ENCODE measurements around the gene PEX11A. TPM values are rescaled to one million over a fixed set of nuclear protein-coding genes. Genes with fewer than 3 reads are reported as not detected.
"Not testable (repeated sequence)": the region's sequence is repeated elsewhere in the genome, so short reads cannot be mapped to it uniquely, and the experiment has no call there.

The PEX11A gene
- 3.5 and 6.0 TPM in 2 replicates for total RNA-seq (2014; rRNA removed)
- 3.6 TPM for polyA plus RNA-seq (2012)

- peak; percentile 56 for DNase-seq (ENCODE audit: low read depth)
Measured at GRCh38 chr15:89690276-89691218, at the start of gene PEX11A, which contains the start of gene WDR93. Gene PEX11A, minus strand, starts transcription at chr15:89690754. Its CDS starts 122 bp downstream, at chr15:89690632. Gene WDR93, plus strand, starts transcription at chr15:89690811. Its CDS starts 10,936 bp downstream, at chr15:89701747.

- peak; percentile 51 for DNase-seq (ENCODE audit: low read depth)
Measured at GRCh38 chr15:89740137-89740536, 49.6 kb upstream of the PEX11A start.

DNA sequence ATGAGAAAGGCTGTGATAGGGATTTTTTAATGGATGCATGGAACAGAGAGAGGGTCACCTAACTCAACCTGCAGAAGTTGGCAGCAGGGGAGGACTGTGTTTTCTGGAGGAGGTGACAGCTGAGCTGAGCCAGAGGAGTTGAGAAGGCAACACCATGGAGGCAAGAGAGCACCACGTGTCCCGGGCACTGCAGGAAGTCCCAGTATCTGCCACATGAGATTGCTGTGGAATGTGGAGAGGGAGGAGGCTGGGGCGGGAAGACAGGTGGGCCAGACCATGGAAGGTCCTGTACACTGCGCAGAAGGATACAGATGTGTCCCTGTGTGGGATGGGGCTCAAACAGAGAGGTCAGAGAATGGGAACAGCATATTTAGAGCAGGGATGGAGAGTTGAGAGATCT is 45.2 kb upstream of the PEX11A start:
- no peak for DNase-seq (ENCODE audit: low read depth)

DNA sequence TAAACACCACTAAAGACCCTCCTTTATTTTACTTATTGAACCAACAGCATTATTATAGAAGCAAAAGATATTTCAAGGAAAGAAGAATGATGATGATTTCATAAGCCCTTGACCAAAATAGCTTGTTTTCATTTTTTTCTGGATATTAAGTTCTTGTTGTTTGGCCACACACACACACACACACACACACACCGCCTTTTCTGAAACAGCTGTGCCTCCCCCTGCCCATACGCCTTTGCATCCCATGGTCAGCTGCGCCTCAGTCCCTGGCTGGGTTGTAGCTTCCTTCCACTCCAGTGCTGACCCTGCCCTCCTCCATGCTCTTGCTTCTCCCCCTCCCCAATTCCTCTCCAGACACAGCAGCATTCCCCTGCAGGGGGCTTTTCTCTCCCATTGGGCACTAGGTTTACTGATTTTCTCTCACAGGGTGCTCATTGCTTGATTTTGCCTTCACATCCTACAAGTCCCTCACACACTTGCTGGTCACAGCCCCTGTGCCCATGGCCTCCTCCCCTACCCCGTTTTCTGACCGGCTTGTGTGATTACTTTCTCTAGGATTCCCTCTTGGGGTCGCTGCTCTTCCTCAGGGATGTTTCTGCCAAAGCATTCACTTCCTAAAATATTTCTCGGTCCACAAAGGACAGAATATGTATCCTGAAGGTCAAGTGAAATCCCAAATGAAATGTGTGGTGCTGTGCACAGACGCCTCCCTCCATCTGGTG is 42.1 kb upstream of the PEX11A start:
- DNase-seq (ENCODE audit: low read depth), result peak; percentile 49

DNA sequence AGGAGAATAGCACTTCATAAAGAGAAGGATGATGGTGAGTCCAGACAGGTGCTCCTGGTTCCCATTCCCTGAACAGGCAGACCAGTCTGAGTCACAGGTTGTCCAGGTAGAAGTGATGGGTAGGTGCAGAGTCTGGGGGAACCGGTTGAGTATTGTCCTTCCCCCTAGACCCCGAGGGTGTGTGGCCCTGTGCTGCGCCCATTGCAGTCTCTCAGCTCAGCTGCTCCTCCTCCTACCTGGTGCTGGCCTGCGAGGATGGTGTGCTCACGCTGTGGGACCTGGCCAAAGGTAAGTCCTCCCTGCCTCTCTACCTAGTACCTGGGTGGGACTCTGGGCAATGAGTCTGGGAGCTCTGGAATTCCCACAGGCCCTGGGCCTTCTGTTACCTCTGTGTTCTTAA is 40.7 kb upstream of the PEX11A start:
- DNase-seq (ENCODE audit: low read depth), result no peak

- peak; percentile 69 for DNase-seq (ENCODE audit: low read depth)
Measured at GRCh38 chr15:89728254-89728653, 37.7 kb upstream of the PEX11A start.

GRCh38 chr15:89725064-89725463 is 34.5 kb upstream of the PEX11A start:
- no peak for DNase-seq (ENCODE audit: low read depth)

- no peak for DNase-seq (ENCODE audit: low read depth)
Measured at GRCh38 chr15:89724621-89725020, 34.1 kb upstream of the PEX11A start.

- DNase-seq (ENCODE audit: low read depth), result no peak
Measured at GRCh38 chr15:89723031-89723430, 32.5 kb upstream of the PEX11A start.

GRCh38 chr15:89714775-89715174 is 24.2 kb upstream of the PEX11A start:
- no peak for DNase-seq (ENCODE audit: low read depth)

DNA sequence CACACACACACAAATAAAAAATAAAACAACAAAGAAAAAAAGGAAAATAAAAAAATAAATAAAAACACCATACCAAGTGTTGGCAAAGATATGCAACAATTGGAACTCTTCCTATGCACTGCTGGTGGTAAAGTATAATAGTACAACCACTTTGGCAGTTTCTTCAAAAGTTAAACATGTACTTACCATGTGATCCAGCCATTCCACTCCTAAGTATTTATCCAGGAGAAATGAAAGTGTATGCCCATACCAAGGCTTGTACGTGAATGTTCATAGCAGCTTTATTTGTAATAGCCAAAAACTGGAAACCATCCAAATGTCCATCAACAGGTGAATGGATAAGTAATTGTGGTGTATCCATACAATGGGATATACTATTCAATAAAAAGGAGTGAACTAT is 17.0 kb upstream of the PEX11A start:
- DNase-seq (ENCODE audit: low read depth), result no peak

DNA sequence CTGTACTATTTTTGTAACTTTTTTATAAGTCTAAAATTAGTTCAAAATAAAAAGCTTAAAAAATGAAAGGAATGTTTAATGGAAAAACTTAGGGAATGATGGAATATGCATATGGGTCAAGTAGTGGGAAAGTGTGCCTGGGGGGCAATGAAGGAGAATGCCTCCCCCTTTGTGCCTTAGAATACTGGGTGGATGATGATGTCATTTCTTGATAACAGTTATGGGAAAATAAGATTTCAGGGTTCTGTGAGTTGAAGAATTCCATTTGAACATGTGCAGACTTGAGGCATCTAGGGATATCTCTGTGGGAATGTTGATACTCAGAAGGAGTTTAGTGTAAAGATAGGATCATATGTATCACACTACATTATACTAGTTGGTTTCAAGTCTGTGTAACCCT is 13.9 kb upstream of the PEX11A start:
- DNase-seq (ENCODE audit: low read depth), result no peak

GRCh38 chr15:89695198-89695597 is 4.6 kb upstream of the PEX11A start:
- DNase-seq (ENCODE audit: low read depth), result no peak

GRCh38 chr15:89693696-89694095 is 3.1 kb upstream of the PEX11A start:
- no peak for DNase-seq (ENCODE audit: low read depth)

GRCh38 chr15:89693091-89693490 is 2.5 kb upstream of the PEX11A start:
- DNase-seq (ENCODE audit: low read depth), result no peak

DNA sequence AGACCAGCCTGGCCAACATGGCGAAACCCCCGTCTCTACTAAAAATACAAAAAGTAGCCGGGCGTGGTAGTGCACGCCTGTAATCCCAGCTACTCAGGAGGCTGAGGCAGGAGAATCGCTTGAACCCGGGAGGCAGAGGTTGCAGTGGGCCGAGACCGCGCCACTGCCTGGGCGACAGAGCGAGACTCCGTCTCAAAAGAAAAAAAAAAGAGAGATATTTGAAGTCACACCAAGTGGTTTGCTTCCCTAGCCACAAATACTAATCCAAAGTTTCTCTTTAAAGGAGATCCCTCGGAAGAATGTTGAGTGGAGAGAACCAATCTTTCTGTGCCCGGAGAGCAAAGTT is 651 bp downstream of the PEX11A start:
- not testable (repeated sequence) for DNase-seq (ENCODE audit: low read depth)

DNA sequence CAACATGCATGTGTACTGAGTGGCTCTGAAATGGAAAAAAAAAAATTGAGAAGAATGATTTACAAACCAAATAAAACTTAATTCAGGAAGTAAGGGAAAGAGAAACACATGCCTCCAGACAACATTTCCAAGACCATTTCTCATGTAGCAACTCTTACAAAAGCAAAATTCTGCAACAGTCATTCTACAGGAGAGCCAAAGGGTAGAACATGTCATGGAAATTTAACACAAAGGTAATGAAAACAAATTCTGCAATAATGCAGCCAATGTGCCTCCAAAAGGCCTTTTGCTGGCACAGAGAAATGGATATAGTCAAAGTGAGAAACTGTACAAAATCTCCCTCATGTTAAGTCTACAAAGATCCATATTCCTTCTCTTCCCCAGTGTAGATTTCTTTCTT is 4.0 kb downstream of the PEX11A start:
- no peak for DNase-seq (ENCODE audit: low read depth)

DNA sequence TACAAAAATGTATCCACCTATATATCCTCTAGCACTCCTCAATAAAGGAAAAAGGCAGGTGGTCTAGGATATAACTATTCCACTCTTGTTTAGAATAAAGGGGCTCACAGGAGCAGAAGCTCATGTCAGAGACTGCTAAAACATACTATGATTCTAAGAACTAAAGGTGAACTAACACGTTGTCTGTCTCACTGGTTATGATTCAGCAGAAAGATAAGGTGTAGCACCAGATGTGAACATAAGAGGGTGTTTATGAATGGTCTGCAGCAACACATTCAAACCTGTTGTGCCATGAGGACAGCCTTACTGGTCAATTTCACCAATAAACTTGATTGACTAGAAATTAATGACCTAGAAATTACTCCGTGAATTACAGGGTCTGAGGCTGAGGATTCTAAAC is 4.6 kb downstream of the PEX11A start:
- no peak for DNase-seq (ENCODE audit: low read depth)

DNA sequence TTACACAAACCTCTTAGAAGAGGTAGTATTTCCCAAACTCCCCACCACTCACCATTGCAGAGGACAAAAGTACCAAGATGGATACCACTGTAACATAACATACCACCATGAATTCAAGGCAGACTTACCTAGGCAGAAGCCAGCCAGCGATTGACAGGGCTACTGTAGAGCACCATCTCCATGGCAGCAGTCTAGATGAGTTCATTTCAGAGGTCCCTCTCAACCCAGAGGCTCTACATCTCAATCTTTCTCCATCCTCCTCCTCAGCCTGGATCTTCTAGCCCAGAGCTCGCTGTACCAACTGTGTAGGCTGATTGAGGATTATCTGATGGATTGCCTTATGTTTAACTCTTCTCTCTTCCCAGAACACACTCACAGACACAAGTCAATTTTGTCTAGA is 9.4 kb downstream of the PEX11A start:
- DNase-seq (ENCODE audit: low read depth), result no peak

- peak; percentile 27 for DNase-seq (ENCODE audit: low read depth)
Measured at GRCh38 chr15:89680282-89680873, 10.2 kb downstream of the PEX11A start.

GRCh38 chr15:89679212-89679611 is 11.3 kb downstream of the PEX11A start, which contains the start of gene PLIN1:
Gene PLIN1, minus strand, starts transcription at chr15:89679367. Its CDS starts 1,878 bp downstream, at chr15:89677489.
- DNase-seq (ENCODE audit: low read depth), result no peak

DNA sequence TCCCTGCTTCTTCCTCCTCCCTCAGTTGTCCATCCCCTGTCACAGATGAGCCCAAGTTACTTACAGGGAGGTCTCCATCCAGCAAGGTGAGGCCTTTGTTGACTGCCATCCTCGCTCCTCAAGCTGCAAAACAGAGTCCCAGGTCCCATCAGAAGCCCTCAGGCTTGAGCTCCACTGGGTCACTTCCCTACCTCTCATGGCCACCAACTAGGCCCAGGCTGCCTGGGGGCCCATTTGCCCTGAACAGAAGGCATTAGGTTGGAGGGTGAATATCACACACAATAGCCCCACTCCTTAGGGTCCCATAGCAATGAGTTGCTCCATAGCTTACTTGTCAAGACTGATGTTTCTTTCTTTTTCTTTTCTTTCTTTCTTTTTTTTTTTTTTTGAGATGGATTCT is 13.2 kb downstream of the PEX11A start:
- DNase-seq (ENCODE audit: low read depth), result no peak

Measured in LHCN-M2 (cell line).